Limb (tissue), 2 donors: ENCODE data around the gene SLC1A1.

ENCODE experiments used
- DNase-seq, 2 donors: peaks; one replicate each; pipeline ENCODE4 v3.0.0-alpha.2; 2016; ENCODE audit errors: extremely low spot score in 2 of 2

The SLC1A1 gene

GRCh38 chr9:4617752-4618151, 127.5 kb downstream of the SLC1A1 start:
- no peak for DNase-seq

GRCh38 chr9:4618700-4619099, 128.4 kb downstream of the SLC1A1 start:
- no peak for DNase-seq

GRCh38 chr9:4620057-4620765, 129.9 kb downstream of the SLC1A1 start:
- no peak for DNase-seq

GRCh38 chr9:4620881-4621555, 130.8 kb downstream of the SLC1A1 start:
- no peak for DNase-seq

- no peak for DNase-seq
Observed at GRCh38 chr9:4622016-4622415, 131.7 kb downstream of the SLC1A1 start.

DNA sequence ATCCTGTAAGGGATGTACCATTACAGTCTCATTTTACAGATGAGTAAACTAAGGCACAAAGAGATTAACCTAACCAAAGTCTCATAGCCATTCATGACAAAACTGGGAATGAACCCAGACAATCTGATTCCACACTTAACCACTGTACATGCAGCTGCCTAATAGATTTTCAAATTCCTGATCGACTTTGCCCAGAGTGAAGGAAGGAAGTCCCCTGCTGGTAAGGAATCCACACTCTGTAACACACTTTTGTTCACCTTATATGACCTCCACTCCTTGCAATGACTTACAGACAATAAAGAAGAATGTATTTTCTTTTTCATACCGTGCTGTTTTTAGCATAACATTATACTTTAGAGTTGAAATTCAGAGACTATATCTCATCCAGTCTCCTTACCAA, 140.6 kb downstream of the SLC1A1 start:
- no peak for DNase-seq
